Measurements from ENCODE around the gene ZPBP.

GRCh38 chr7:50047716-50048115, 45.3 kb downstream of the ZPBP start:
- TF ChIP-seq CTCF (IDR thresholded peaks at IDR 0.05; ENCODE audit: borderline replicate concordance, extremely low read depth, low read length, poor library complexity, severe bottlenecking) (no peak), EZH2 (IDR thresholded peaks at IDR 0.05; ENCODE audit: borderline replicate concordance, low read depth, low read length, severe bottlenecking) (no peak)

Measured in DND-41 (cell line).